ENCODE results near the gene FOXP2.

DNA sequence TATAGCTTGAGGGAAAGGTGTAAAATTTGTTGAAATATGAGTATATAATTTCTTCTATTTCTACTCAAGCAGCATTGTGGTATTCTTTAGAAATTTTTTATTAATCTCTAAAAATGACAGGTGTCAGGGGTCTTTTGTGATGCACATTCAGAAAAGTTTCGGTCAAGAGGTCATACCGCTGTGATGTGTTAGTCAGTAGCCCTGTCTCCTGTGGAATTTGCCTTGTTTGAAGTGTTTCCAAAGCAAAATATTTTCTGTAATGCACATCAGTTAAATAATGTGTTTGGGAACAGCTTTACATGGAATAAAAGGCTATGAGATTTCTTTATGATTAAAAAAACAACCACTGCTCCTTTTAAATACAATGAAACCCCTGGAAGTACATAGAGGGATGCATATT lies 35.8 kb downstream of the FOXP2 start:
- TF ChIP-seq, protein P1, sequence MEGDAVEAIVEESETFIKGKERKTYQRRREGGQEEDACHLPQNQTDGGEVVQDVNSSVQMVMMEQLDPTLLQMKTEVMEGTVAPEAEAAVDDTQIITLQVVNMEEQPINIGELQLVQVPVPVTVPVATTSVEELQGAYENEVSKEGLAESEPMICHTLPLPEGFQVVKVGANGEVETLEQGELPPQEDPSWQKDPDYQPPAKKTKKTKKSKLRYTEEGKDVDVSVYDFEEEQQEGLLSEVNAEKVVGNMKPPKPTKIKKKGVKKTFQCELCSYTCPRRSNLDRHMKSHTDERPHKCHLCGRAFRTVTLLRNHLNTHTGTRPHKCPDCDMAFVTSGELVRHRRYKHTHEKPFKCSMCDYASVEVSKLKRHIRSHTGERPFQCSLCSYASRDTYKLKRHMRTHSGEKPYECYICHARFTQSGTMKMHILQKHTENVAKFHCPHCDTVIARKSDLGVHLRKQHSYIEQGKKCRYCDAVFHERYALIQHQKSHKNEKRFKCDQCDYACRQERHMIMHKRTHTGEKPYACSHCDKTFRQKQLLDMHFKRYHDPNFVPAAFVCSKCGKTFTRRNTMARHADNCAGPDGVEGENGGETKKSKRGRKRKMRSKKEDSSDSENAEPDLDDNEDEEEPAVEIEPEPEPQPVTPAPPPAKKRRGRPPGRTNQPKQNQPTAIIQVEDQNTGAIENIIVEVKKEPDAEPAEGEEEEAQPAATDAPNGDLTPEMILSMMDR (IDR thresholded peaks at IDR 0.05) = no peak
- TF ChIP-seq POLR2A (IDR thresholded peaks at IDR 0.05) = no peak
